GM19351 (cell line): Measurements from ENCODE around the gene DDX4.

Source experiments
- ATAC-seq: cut with Tn5 transposase; IDR thresholded peaks from one replicate; pipeline ENCODE4 v1.9.1; 2021; ENCODE audit warnings: mild to moderate bottlenecking, moderate library complexity; ENCODE audit not compliant: unreplicated experiment

The DDX4 gene

GRCh38 chr5:55820488-55820887 lies 82.6 kb downstream of the DDX4 start:
- ATAC-seq: no peak

- ATAC-seq: no peak
Observed at GRCh38 chr5:55821731-55822512, 84.1 kb downstream of the DDX4 start.

GRCh38 chr5:55823151-55823796 lies 85.4 kb downstream of the DDX4 start:
- no peak for ATAC-seq

GRCh38 chr5:55829956-55830355 lies 92.1 kb downstream of the DDX4 start:
- no peak for ATAC-seq

GRCh38 chr5:55832446-55832845 lies 94.6 kb downstream of the DDX4 start:
- ATAC-seq: no peak

GRCh38 chr5:55836191-55836590 lies 98.3 kb downstream of the DDX4 start:
- no peak for ATAC-seq

- no peak for ATAC-seq
Observed at GRCh38 chr5:55841976-55842375, 104.1 kb downstream of the DDX4 start.

GRCh38 chr5:55847837-55848236 lies 110.0 kb downstream of the DDX4 start:
- ATAC-seq: no peak

GRCh38 chr5:55848783-55849182 lies 110.9 kb downstream of the DDX4 start:
- no peak for ATAC-seq

GRCh38 chr5:55850839-55851674 lies 113.2 kb downstream of the DDX4 start, which contains the start of gene IL31RA:
IL31RA (plus strand) TSS chr5:55851357; CDS start chr5:55851571, 214 bp downstream.
- ATAC-seq: no peak

- ATAC-seq: no peak
Observed at GRCh38 chr5:55851675-55851979, 113.8 kb downstream of the DDX4 start.

- no peak for ATAC-seq
Observed at GRCh38 chr5:55852503-55852902, 114.6 kb downstream of the DDX4 start.

GRCh38 chr5:55853041-55853670 lies 115.3 kb downstream of the DDX4 start:
- no peak for ATAC-seq

- ATAC-seq: no peak
Observed at GRCh38 chr5:55853818-55854217, 116.0 kb downstream of the DDX4 start.

GRCh38 chr5:55855509-55855908 lies 117.6 kb downstream of the DDX4 start:
- ATAC-seq: no peak

GRCh38 chr5:55856516-55857246 lies 118.8 kb downstream of the DDX4 start:
- no peak for ATAC-seq

GRCh38 chr5:55857247-55857640 lies 119.4 kb downstream of the DDX4 start:
- ATAC-seq: no peak

- ATAC-seq: no peak
Observed at GRCh38 chr5:55858104-55858503, 120.2 kb downstream of the DDX4 start.

- ATAC-seq: no peak
Observed at GRCh38 chr5:55860288-55860687, 122.4 kb downstream of the DDX4 start.

GRCh38 chr5:55860709-55861108 lies 122.8 kb downstream of the DDX4 start:
- ATAC-seq: no peak
